ENCODE data around the gene CSNK1G1.

Gene CSNK1G1

DNA sequence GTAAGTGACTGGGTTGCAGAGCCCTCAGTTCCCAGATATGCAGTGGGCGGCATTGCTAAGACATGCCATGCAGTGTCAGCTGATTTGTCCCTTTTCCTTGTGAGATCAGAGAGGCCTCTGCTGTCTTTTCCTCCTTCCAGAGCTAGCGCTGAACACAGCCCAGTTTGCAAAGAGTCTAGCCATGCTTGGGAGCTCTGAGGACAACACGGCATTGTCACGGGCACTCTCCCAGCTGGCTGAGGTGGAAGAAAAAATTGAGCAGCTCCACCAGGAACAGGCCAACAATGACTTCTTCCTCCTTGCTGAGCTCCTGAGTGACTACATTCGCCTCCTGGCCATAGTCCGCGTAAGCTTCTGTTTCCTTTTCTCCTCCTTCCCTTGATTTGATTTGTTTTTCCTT, 224.4 kb downstream of the CSNK1G1 start:
- DNase-seq (ENCODE audit: low read depth), result no peak
- no peak overlapping the region for H3K4me3 ChIP-seq (ENCODE audit: control insufficient read depth, low read depth, low read length)
- TF ChIP-seq, protein P1, sequence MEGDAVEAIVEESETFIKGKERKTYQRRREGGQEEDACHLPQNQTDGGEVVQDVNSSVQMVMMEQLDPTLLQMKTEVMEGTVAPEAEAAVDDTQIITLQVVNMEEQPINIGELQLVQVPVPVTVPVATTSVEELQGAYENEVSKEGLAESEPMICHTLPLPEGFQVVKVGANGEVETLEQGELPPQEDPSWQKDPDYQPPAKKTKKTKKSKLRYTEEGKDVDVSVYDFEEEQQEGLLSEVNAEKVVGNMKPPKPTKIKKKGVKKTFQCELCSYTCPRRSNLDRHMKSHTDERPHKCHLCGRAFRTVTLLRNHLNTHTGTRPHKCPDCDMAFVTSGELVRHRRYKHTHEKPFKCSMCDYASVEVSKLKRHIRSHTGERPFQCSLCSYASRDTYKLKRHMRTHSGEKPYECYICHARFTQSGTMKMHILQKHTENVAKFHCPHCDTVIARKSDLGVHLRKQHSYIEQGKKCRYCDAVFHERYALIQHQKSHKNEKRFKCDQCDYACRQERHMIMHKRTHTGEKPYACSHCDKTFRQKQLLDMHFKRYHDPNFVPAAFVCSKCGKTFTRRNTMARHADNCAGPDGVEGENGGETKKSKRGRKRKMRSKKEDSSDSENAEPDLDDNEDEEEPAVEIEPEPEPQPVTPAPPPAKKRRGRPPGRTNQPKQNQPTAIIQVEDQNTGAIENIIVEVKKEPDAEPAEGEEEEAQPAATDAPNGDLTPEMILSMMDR (IDR thresholded peaks at IDR 0.05; ENCODE audit: control insufficient read depth, insufficient read depth, low read depth, low read length, missing control alignments), result no peak

DNA sequence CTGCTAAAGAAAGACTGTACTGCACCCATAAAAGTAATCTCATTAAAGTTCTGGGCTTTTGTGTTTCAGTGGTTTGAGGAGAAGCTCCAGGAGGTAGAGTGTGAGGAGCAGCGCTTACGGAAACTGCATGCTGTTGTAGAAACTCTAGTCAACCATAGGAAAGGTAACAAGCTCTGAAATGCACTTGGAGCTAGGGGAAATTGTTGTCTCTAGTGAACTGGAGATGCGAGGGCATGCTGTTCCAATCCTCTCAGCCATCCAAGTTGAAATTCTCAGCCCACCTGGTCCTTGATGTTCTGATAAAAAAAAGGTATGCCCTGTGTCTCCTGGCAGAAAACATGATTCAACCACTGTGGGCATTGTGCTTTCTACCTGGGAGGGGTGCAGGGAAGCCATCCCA, 225.8 kb downstream of the CSNK1G1 start:
- no peak for DNase-seq (ENCODE audit: low read depth)
- no peak overlapping the region for H3K4me3 ChIP-seq (ENCODE audit: control insufficient read depth, low read depth, low read length)
- TF ChIP-seq, protein P1 (IDR thresholded peaks at IDR 0.05; ENCODE audit: control insufficient read depth, insufficient read depth, low read depth, low read length, missing control alignments), result no peak

DNA sequence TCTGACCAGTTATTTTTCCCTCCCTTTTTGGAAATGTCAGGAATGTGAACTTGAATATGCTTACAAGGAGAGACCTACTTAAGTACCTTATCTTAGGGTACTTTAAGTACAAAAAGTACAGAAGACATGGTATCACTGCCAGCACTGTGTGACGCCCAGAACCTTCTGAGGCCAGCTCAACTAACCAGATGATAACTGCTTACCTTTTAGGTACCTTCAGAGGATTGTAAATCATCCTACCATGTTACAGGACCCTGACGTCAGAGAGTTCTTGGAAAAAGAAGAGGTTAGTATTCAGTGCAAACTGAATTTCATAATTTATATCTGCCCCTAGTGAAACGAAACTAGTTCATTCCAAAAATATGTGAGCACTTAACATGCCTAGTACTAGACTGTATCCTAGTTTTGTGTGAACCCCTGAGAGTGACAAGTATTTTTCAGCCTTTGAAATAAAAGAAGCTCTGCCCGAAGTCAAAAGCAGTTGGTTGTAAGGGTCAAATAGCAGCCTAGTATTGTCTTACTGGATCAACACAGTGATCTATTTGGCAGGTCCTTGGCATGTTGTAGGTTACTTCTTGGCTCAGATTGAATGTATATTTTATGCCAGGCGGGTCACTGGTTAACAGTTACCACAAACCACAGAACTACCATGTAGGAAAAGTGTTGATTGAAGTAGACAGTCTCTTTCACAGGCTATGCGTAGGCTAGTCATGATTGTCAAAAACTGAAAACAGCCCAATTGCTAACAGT, 228.3 kb downstream of the CSNK1G1 start:
- DNase-seq (ENCODE audit: low read depth), result no peak
- TF ChIP-seq, protein P1 (IDR thresholded peaks at IDR 0.05; ENCODE audit: control insufficient read depth, insufficient read depth, low read depth, low read length, missing control alignments), result no peak
- no peak overlapping the region for H3K4me3 ChIP-seq (ENCODE audit: control insufficient read depth, low read depth, low read length)

DNA sequence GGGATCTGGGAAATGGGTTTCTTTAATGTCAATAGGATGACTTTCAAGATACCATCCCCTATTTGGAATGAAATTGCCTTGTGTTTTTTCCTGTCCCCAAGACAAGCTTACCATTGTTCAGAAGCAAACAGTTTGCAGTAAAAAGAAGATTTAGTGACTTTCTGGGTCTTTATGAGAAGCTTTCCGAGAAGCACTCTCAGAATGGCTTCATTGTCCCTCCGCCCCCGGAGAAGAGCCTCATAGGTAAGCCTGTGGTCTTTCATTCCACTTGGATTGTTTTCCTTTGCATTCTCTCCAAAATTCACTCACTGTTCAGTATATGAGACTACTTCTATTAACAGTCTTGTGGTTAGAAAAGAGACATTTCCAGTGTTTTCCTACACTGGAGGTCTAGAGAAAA, 230.0 kb downstream of the CSNK1G1 start:
- DNase-seq (ENCODE audit: low read depth), result no peak
- TF ChIP-seq, protein P1 (IDR thresholded peaks at IDR 0.05; ENCODE audit: control insufficient read depth, insufficient read depth, low read depth, low read length, missing control alignments), result no peak
- H3K4me3 ChIP-seq (ENCODE audit: control insufficient read depth, low read depth, low read length), result no peak overlapping the region

DNA sequence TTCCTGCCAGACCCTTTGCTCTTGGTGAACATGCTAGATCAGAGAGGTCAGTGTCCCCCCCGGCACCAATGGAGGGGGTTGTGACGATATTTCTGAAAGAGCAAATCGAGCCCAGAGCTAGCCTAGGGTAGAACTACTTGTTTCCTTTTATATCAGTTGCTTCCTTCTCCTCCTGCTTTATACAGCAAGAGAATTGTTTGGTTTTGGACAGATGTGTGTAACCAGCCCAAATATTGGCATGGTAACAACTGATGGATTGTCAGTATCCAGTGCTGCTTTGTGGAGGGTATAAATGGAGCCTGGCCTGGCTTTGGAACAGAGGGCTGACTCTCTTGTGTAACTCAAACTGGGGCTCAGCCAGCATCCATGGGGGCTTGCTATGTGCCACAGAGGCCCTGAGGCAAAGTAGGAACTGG, 233.0 kb downstream of the CSNK1G1 start:
- no peak for DNase-seq (ENCODE audit: low read depth)
- H3K4me3 ChIP-seq (ENCODE audit: control insufficient read depth, low read depth, low read length), result no peak overlapping the region
- TF ChIP-seq, protein P1 (IDR thresholded peaks at IDR 0.05; ENCODE audit: control insufficient read depth, insufficient read depth, low read depth, low read length, missing control alignments), result no peak

DNA sequence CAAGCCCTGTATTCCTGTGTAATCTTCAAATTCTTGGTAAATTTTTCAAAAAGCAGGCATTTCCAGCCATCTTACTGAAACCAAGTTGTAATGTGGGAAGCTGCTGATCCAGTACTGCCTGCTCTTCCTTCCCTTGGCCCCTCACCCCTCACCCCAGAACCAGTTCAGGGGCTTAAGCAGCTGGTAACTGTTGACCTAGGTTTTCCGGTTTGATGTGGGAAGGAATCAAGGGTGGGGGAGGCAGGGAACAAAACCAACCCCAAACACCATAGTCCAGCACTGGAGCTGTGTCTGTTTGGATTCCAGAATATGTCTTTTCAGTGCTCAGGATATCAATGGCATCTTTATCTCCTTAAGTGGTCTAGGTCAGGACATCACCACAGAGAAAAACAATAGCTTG, 233.5 kb downstream of the CSNK1G1 start:
- no peak overlapping the region for H3K4me3 ChIP-seq (ENCODE audit: control insufficient read depth, low read depth, low read length)
- TF ChIP-seq, protein P1 (IDR thresholded peaks at IDR 0.05; ENCODE audit: control insufficient read depth, insufficient read depth, low read depth, low read length, missing control alignments), result no peak
- DNase-seq (ENCODE audit: low read depth), result no peak
